HCT116 (cell line): ENCODE measurements around the gene AGER. TPM values are rescaled to one million over a fixed set of nuclear protein-coding genes. Genes with fewer than 3 reads are reported as not detected.
A peak's percentile ranks its signal among the peaks of the same experiment; 100 is the strongest.

Experiments
- ATAC-seq: fragments of 200-7000 bp; cut with Tn5 transposase; 2 replicates; pipeline ENCODE4 v1.9.1; 2020; ENCODE audit warnings: mild to moderate bottlenecking, moderate library complexity
- BruUV-seq: library from RNA; stranded (reverse); fragments of 400-500 nt; replicated peaks from 2 replicates; lab custom pipeline; 2021; lab: Mats Ljungman, UMichigan
- CTCF ChIA-PET: fragments of 300-600 bp; sonication (Branson Sonifier 250); formaldehyde crosslinking; loops from one replicate; lab custom pipeline; 2021; ENCODE audit warnings: antibody characterized with exemption; lab: Charles Lee
- POLR2A ChIA-PET: fragments of 300-600, 350-600 bp; sonication (Branson Sonifier 250); formaldehyde crosslinking; loops from one replicate; lab custom pipeline; 2021; ENCODE audit warnings: antibody characterized with exemption; lab: Charles Lee
- RAD21 ChIA-PET, 2 experiments: fragments of 300-600 bp; sonication (Branson Sonifier 250); formaldehyde crosslinking; loops; one replicate each; lab custom pipeline; 2023; ENCODE audit warnings: low total read pairs in 2 of 2; ENCODE audit not compliant: uncharacterized antibody in 2 of 2, unreplicated experiment in 2 of 2, low non-redundant PET in 1 of 2; lab: Charles Lee
- DNase-seq: peaks from one replicate; pipeline ENCODE4 v3.0.0-alpha.2; 2010; ENCODE audit warnings: low read depth, low spot score
- H2AFZ ChIP-seq: fragments of 200-600 bp; shearing (Covaris generic), sonication (generic); 2 replicates; pipeline ENCODE4 v1.6.1; 2017; ENCODE audit warnings: low read depth, mixed run types, mixed read lengths, antibody characterized with exemption, low read length; ENCODE audit not compliant: poor library complexity, severe bottlenecking
- H3K27ac ChIP-seq: 2 replicates; pipeline ENCODE4 v1.5.1; 2012; ENCODE audit warnings: low read depth, low read length
- H3K27me3 ChIP-seq: fragments of 200-600 bp; sonication (generic); 2 replicates; pipeline ENCODE4 v1.6.1; 2016; ENCODE audit warnings: mixed run types, low read length, mixed read lengths; ENCODE audit not compliant: insufficient read depth
- H3K36me3 ChIP-seq, 2 experiments: fragments of 200-500 bp in 1 of 2; fragments of 200-600 bp in 1 of 2; sonication (Bioruptor generic) in 1 of 2; sonication (generic) in 1 of 2; 2 replicates each; pipeline versions ENCODE4 v1.5.1 to v1.6.1; 2014 to 2016; ENCODE audit warnings: low read length in 2 of 2, inconsistent platforms in 1 of 2, mixed read lengths in 1 of 2, mixed run types in 1 of 2; ENCODE audit not compliant: insufficient read depth in 2 of 2, control insufficient read depth in 1 of 2
- H3K4me1 ChIP-seq, 2 experiments: fragments of 200-600 bp in 1 of 2; sonication (generic) in 1 of 2; 2 replicates each; pipeline versions ENCODE4 v1.5.1 to v1.6.1; 2012 to 2017; ENCODE audit warnings: low read length in 2 of 2, inconsistent platforms in 1 of 2, mild to moderate bottlenecking in 1 of 2, mixed read lengths in 1 of 2, mixed run types in 1 of 2, moderate library complexity in 1 of 2; ENCODE audit not compliant: insufficient read depth in 2 of 2, control insufficient read depth in 1 of 2
- H3K4me2 ChIP-seq: fragments of 200-600 bp; sonication (generic); 2 replicates; pipeline ENCODE4 v1.6.1; 2017; ENCODE audit warnings: mixed run types, low read length, mixed read lengths
- H3K4me3 ChIP-seq, 2 experiments: fragments of 200-600 bp in 1 of 2; sonication (generic) in 1 of 2; replicated peaks in 1 of 2; 2 replicates each; pipeline ENCODE4 v1.5.1; 2011 to 2016; ENCODE audit warnings: low read length in 2 of 2, control low read depth in 1 of 2, low read depth in 1 of 2, mild to moderate bottlenecking in 1 of 2, mixed read lengths in 1 of 2, mixed run types in 1 of 2
- H3K79me2 ChIP-seq: fragments of 200-600 bp; sonication (generic); 2 replicates; pipeline ENCODE4 v1.6.1; 2017; ENCODE audit warnings: mild to moderate bottlenecking, mixed run types, low read length, moderate library complexity, mixed read lengths; ENCODE audit not compliant: insufficient read depth
- H3K9ac ChIP-seq: fragments of 200-600 bp; sonication (generic); 2 replicates; pipeline ENCODE4 v1.6.1; 2016; ENCODE audit warnings: low read length, mixed read lengths
- H3K9me2 ChIP-seq: fragments of 200-600 bp; sonication (generic), shearing (Covaris generic); 2 replicates; pipeline ENCODE4 v1.6.1; 2017; ENCODE audit warnings: mixed run types, mild to moderate bottlenecking, moderate library complexity; ENCODE audit not compliant: insufficient read depth
- H3K9me3 ChIP-seq, 2 experiments: fragments of 200-500 bp in 1 of 2; fragments of 200-600 bp in 1 of 2; sonication (Bioruptor generic) in 1 of 2; sonication (generic) in 1 of 2; 2 replicates each; pipeline ENCODE4 v1.6.1; 2014 to 2017; ENCODE audit warnings: low read length in 2 of 2, mixed read lengths in 2 of 2, inconsistent platforms in 1 of 2, low read depth in 1 of 2, mild to moderate bottlenecking in 1 of 2, mixed run types in 1 of 2, moderate library complexity in 1 of 2; ENCODE audit not compliant: control insufficient read depth in 1 of 2, insufficient read depth in 1 of 2
- H4K20me1 ChIP-seq: fragments of 200-600 bp; sonication (generic), shearing (Covaris generic); 2 replicates; pipeline ENCODE4 v1.6.1; 2017; ENCODE audit warnings: mixed run types, mild to moderate bottlenecking, moderate library complexity; ENCODE audit not compliant: insufficient read depth
- CBX3 ChIP-seq: IDR thresholded peaks from 2 replicates; pipeline ENCODE4 v1.6.1; 2012; ENCODE audit warnings: low read depth
- FOSL1 ChIP-seq: IDR thresholded peaks from 2 replicates; pipeline ENCODE4 v1.6.1; 2012; ENCODE audit warnings: low read depth
- POLR2A ChIP-seq: IDR thresholded peaks from 2 replicates; pipeline ENCODE4 v1.7.0; 2011; ENCODE audit warnings: borderline replicate concordance; ENCODE audit not compliant: insufficient read depth, insufficient read length; ENCODE audit errors: extremely low read depth
- SIN3A ChIP-seq: IDR thresholded peaks from 2 replicates; pipeline ENCODE4 v1.6.1; 2012; ENCODE audit warnings: low read depth
- SP1 ChIP-seq: IDR thresholded peaks from 2 replicates; pipeline ENCODE4 v1.6.1; 2012; ENCODE audit warnings: low read depth
- SRF ChIP-seq: IDR thresholded peaks from 2 replicates; pipeline ENCODE4 v1.6.1; 2012; ENCODE audit warnings: low read depth
- YY1 ChIP-seq: IDR thresholded peaks from 2 replicates; pipeline ENCODE4 v1.6.1; 2011; ENCODE audit warnings: low read length, low read depth, moderate library complexity, mild to moderate bottlenecking; ENCODE audit not compliant: insufficient replicate concordance; ENCODE audit errors: extremely low read depth
- ZFX ChIP-seq: fragments of 450-650 bp; IDR thresholded peaks from 2 replicates; pipeline ENCODE4 v1.6.1; 2017
- intact Hi-C: fragments of 100-400 bp; cut with micrococcal nuclease; formaldehyde crosslinking; loops from 2 replicates; pipeline ENCODE4 v1.10.0; 2022
- total RNA-seq: library from RNA; stranded (reverse); gene quantifications from one replicate; pipeline ENCODE4 v1.2.1, GENCODE V29; 2021; ENCODE audit not compliant: unreplicated experiment
- TF ChIP-seq, protein P1 (sequence below): IDR thresholded peaks from 2 replicates; pipeline ENCODE4 v1.6.1; 2011; ENCODE audit warnings: mild to moderate bottlenecking, low read length, moderate library complexity; ENCODE audit not compliant: insufficient replicate concordance; ENCODE audit errors: extremely low read depth
- TF ChIP-seq, protein P2 (sequence below), 3 experiments: fragments of 200-600 bp in 1 of 3; sonication (generic) in 1 of 3; IDR thresholded peaks in 2 of 3; conservative IDR thresholded peaks in 1 of 3; 2 replicates each; pipeline ENCODE4 v1.5.1; 2012 to 2017; ENCODE audit warnings: low read depth in 2 of 3, low read length in 2 of 3, antibody characterized with exemption in 1 of 3, borderline replicate concordance in 1 of 3, control low read depth in 1 of 3, mild to moderate bottlenecking in 1 of 3, mixed read lengths in 1 of 3, mixed run types in 1 of 3, moderate library complexity in 1 of 3; ENCODE audit not compliant: insufficient read depth in 1 of 3
- TF ChIP-seq, protein P3 (sequence below): IDR thresholded peaks from 2 replicates; pipeline ENCODE4 v1.6.1; 2012
- TF ChIP-seq, protein P4 (sequence below): IDR thresholded peaks from 2 replicates; pipeline ENCODE4 v1.6.1; 2012

Gene AGER
- total RNA-seq, 1 experiment from 2014 or later = 22.6 TPM

DNA sequence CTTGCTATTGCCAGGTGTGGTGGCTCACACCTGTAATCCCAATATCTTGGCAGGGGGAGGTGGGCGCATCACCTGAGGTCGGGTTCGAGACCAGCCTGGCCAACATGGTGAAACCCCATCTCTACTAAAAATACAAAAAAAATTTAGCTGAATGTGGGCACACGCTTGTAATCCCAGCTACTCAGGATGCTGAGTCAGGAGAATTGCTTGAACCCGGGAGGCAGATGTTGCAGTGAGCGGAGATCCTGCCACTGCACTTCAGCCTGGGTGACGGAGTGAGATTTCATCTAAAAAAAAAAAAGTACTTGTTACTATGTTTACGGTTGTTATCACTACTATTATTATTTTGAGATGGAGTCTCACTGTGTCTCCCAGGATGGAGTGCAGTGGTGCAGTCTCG, 27.2 kb downstream of the AGER start:
- Histone ChIP-seq H4K20me1 (no peaks in the 10 kb centered on the region), H3K4me2 (no peak overlapping the region), H3K9ac (no peak overlapping the region), H3K4me1 (peaks cover 12 to 25% of the 10 kb centered on the region in 2 experiments), H3K4me3 (no peak overlapping the region), H3K36me3 (peaks cover 15 to 17% of the 10 kb centered on the region in 2 experiments; a peak in 3 of 4 replicates), H3K9me3 (no peaks in the 10 kb centered on the region), H3K27ac (no peak overlapping the region), H3K9me2 (no peaks in the 10 kb centered on the region), H2AFZ (no peak overlapping the region), H3K79me2 (peaks cover 16% of the 10 kb centered on the region), H3K27me3 (no peaks in the 10 kb centered on the region)
- ATAC-seq (no peak), DNase-seq (no peak)
- intact Hi-C loops = no loop called here
- CTCF ChIA-PET = no interaction called here
- RAD21 ChIA-PET = no interaction called here
- POLR2A ChIA-PET = no interaction called here
- TF ChIP-seq YY1 (no peak), POLR2A (no peak), CBX3 (no peak), FOSL1 (no peak), SP1 (no peak), SIN3A (no peak)
- TF ChIP-seq, protein P1, sequence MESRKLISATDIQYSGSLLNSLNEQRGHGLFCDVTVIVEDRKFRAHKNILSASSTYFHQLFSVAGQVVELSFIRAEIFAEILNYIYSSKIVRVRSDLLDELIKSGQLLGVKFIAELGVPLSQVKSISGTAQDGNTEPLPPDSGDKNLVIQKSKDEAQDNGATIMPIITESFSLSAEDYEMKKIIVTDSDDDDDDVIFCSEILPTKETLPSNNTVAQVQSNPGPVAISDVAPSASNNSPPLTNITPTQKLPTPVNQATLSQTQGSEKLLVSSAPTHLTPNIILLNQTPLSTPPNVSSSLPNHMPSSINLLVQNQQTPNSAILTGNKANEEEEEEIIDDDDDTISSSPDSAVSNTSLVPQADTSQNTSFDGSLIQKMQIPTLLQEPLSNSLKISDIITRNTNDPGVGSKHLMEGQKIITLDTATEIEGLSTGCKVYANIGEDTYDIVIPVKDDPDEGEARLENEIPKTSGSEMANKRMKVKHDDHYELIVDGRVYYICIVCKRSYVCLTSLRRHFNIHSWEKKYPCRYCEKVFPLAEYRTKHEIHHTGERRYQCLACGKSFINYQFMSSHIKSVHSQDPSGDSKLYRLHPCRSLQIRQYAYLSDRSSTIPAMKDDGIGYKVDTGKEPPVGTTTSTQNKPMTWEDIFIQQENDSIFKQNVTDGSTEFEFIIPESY = no peak
- no TSS peak for BruUV-seq

DNA sequence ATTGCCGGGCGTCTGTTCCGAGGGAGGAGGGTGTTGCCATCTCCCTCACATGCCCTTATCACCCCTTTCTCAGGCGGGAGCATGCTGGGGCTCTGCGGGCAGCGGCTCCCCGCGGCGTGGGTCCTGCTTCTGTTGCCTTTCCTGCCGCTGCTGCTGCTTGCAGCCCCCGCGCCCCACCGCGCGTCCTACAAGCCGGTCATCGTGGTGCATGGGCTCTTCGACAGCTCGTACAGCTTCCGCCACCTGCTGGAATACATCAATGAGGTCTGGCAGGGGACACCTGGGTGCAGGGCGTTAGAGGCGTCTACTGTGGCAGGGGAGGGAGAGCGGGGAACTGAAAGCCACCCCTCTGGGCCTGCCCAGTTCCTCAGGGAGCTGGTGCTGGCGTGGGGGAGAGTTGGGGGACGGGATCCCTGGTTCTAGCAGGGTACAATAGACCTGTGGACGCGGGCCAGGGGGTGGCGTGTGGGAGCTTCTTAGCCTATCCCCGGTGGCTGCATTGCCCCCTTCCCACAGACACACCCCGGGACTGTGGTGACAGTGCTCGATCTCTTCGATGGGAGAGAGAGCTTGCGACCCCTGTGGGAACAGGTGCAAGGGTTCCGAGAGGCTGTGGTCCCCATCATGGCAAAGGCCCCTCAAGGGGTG, 29.4 kb downstream of the AGER start:
- Histone ChIP-seq H3K9me3 (no peaks in the 10 kb centered on the region), H3K79me2 (peaks cover 16% of the 10 kb centered on the region), H4K20me1 (no peaks in the 10 kb centered on the region), H3K27me3 (no peaks in the 10 kb centered on the region), H3K9ac (peak overlapping the region; percentile 93), H3K27ac (peak overlapping the region; percentile 98), H3K4me3 (peak overlapping the region; percentile 93 to 95), H3K9me2 (no peaks in the 10 kb centered on the region), H3K4me1 (peaks cover 12 to 25% of the 10 kb centered on the region in 2 experiments), H3K36me3 (peaks cover 14 to 17% of the 10 kb centered on the region in 2 experiments; a peak in 3 of 4 replicates), H3K4me2 (peak overlapping the region; percentile 95), H2AFZ (no peak overlapping the region)
- intact Hi-C loops = loop anchor here (1.0 kb wide), 2 partner anchors 24 to 35 kb away; partner anchors contain the start of gene FKBPL
- RAD21 ChIA-PET = no interaction called here
- POLR2A ChIA-PET = no interaction called here
- no TSS peak for BruUV-seq
- CTCF ChIA-PET = interaction anchor here (1.2 kb wide), 2 partner anchors 36 to 67 kb away, joined by 6 read pairs; no protein-coding TSS in a partner anchor
- ATAC-seq (peak; percentile 72), DNase-seq (peak; percentile 54)
- TF ChIP-seq SIN3A = no peak
- no peak for TF ChIP-seq ZFX
- TF ChIP-seq, protein P2, sequence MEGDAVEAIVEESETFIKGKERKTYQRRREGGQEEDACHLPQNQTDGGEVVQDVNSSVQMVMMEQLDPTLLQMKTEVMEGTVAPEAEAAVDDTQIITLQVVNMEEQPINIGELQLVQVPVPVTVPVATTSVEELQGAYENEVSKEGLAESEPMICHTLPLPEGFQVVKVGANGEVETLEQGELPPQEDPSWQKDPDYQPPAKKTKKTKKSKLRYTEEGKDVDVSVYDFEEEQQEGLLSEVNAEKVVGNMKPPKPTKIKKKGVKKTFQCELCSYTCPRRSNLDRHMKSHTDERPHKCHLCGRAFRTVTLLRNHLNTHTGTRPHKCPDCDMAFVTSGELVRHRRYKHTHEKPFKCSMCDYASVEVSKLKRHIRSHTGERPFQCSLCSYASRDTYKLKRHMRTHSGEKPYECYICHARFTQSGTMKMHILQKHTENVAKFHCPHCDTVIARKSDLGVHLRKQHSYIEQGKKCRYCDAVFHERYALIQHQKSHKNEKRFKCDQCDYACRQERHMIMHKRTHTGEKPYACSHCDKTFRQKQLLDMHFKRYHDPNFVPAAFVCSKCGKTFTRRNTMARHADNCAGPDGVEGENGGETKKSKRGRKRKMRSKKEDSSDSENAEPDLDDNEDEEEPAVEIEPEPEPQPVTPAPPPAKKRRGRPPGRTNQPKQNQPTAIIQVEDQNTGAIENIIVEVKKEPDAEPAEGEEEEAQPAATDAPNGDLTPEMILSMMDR (IDR thresholded peaks at IDR 0.05 in 2 of 3, conservative IDR thresholded peaks at IDR 0.05 in 1 of 3; ENCODE audit: borderline replicate concordance in 1 of 3, insufficient read depth in 1 of 3, low read depth in 2 of 3, low read length in 2 of 3) = peak; percentile 58 to 81 (median 61)
- TF ChIP-seq, protein P3, sequence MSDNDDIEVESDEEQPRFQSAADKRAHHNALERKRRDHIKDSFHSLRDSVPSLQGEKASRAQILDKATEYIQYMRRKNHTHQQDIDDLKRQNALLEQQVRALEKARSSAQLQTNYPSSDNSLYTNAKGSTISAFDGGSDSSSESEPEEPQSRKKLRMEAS = peak; percentile 42; the same call in 1 of the 2 replicates
- no peak for TF ChIP-seq FOSL1
- TF ChIP-seq, protein P4, sequence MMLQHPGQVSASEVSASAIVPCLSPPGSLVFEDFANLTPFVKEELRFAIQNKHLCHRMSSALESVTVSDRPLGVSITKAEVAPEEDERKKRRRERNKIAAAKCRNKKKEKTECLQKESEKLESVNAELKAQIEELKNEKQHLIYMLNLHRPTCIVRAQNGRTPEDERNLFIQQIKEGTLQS = no peak
- TF ChIP-seq SRF = no peak
